GM23338 (cell line): ENCODE results near the gene VMAC. TPM values are rescaled to one million over a fixed set of nuclear protein-coding genes. Genes with fewer than 3 reads are reported as not detected.

Source experiments
- ATAC-seq: fragments of 200-7000 bp; cut with Tn5 transposase; 3 replicates; pipeline ENCODE4 v1.9.1; 2020
- DNase-seq: peaks from one replicate; pipeline ENCODE4 v3.0.0-alpha.2; 2015; ENCODE audit warnings: low spot score
- H2AFZ ChIP-seq: fragments of 200-600 bp; sonication (generic); 2 replicates; pipeline ENCODE4 v1.8.0; 2016; ENCODE audit warnings: antibody characterized with exemption, mild to moderate bottlenecking, moderate library complexity
- H3F3A ChIP-seq: fragments of 200-600 bp; sonication (generic); replicated peaks from 2 replicates; pipeline ENCODE4 v1.8.0; 2017; ENCODE audit warnings: antibody characterized with exemption, mixed run types, low read depth
- H3K27ac ChIP-seq: fragments of 200-600 bp; sonication (generic); 2 replicates; pipeline ENCODE4 v1.6.1; 2016; ENCODE audit warnings: low read depth
- H3K27me3 ChIP-seq: fragments of 200-600 bp; sonication (generic); 2 replicates; pipeline ENCODE4 v1.8.0; 2016; ENCODE audit warnings: mild to moderate bottlenecking, mixed run types, moderate library complexity; ENCODE audit not compliant: insufficient read depth
- H3K36me3 ChIP-seq: fragments of 200-600 bp; sonication (generic); 2 replicates; pipeline ENCODE4 v1.8.0; 2016; ENCODE audit warnings: mild to moderate bottlenecking; ENCODE audit not compliant: insufficient read depth
- H3K4me1 ChIP-seq: fragments of 200-600 bp; sonication (generic); 2 replicates; pipeline ENCODE4 v1.8.0; 2016; ENCODE audit warnings: mild to moderate bottlenecking, moderate library complexity; ENCODE audit not compliant: insufficient read depth
- H3K4me2 ChIP-seq: fragments of 200-600 bp; sonication (generic); 2 replicates; pipeline ENCODE4 v1.7.1; 2017; ENCODE audit warnings: mixed run types
- H3K4me3 ChIP-seq: fragments of 200-600 bp; sonication (generic); 2 replicates; pipeline ENCODE4 v1.6.1; 2016; ENCODE audit warnings: mixed run types
- H3K79me2 ChIP-seq: fragments of 200-600 bp; sonication (generic); replicated peaks from 2 replicates; pipeline ENCODE4 v1.8.0; 2017; ENCODE audit warnings: mild to moderate bottlenecking; ENCODE audit not compliant: insufficient read depth
- H3K9me2 ChIP-seq: fragments of 200-600 bp; sonication (generic); 2 replicates; pipeline ENCODE4 v1.8.0; 2017; ENCODE audit not compliant: insufficient read depth
- H4K20me1 ChIP-seq: fragments of 200-600 bp; sonication (generic); replicated peaks from 2 replicates; pipeline ENCODE4 v1.8.0; 2017; ENCODE audit warnings: mild to moderate bottlenecking; ENCODE audit not compliant: insufficient read depth
- H3K27ac Mint-ChIP-seq: 2 replicates; pipeline ENCODE4 v1.8.0; 2020; ENCODE audit warnings: inconsistent platforms, mild to moderate bottlenecking, moderate library complexity, mixed read lengths
- H3K27me3 Mint-ChIP-seq: 3 replicates; pipeline ENCODE4 v1.8.0; 2022; ENCODE audit warnings: low read depth, mild to moderate bottlenecking, moderate library complexity, mixed read lengths, inconsistent platforms; ENCODE audit not compliant: insufficient read depth, poor library complexity
- H3K36me3 Mint-ChIP-seq: 3 replicates; pipeline ENCODE4 v1.8.0; 2021; ENCODE audit warnings: low read depth, mild to moderate bottlenecking, inconsistent platforms, moderate library complexity, mixed read lengths
- H3K4me1 Mint-ChIP-seq: 3 replicates; pipeline ENCODE4 v1.8.0; 2020; ENCODE audit warnings: mild to moderate bottlenecking, inconsistent platforms, mixed read lengths
- H3K4me3 Mint-ChIP-seq: 3 replicates; pipeline ENCODE4 v1.8.0; 2021; ENCODE audit warnings: moderate library complexity, mild to moderate bottlenecking, inconsistent platforms, mixed read lengths
- H3K9me3 Mint-ChIP-seq: 3 replicates; pipeline ENCODE4 v1.8.0; 2020; ENCODE audit warnings: moderate library complexity, mild to moderate bottlenecking, inconsistent platforms, mixed read lengths
- ETS1 ChIP-seq: IDR thresholded peaks from 2 replicates; pipeline ENCODE4 v1.6.1; 2016; ENCODE audit warnings: antibody characterized with exemption
- NANOG ChIP-seq: IDR thresholded peaks from 2 replicates; pipeline ENCODE4 v1.6.1; 2016; ENCODE audit warnings: antibody characterized with exemption, borderline replicate concordance
- REST ChIP-seq: IDR thresholded peaks from one replicate; pipeline ENCODE4 v1.6.1; 2018; ENCODE audit warnings: antibody characterized with exemption; ENCODE audit not compliant: unreplicated experiment
- STAT1 ChIP-seq: IDR thresholded peaks from one replicate; pipeline ENCODE4 v1.6.1; 2016; ENCODE audit warnings: antibody characterized with exemption; ENCODE audit not compliant: unreplicated experiment
- ZNF114 ChIP-seq: fragments of 250-450 bp; sonication (Bioruptor Pico); IDR thresholded peaks from 2 replicates; pipeline ENCODE4 v1.5.0; 2020; ENCODE audit warnings: mild to moderate bottlenecking, moderate library complexity
- polyA plus RNA-seq: library from polyadenylated mRNA; unstranded; fragments of >200 nt; fragmentation: Nextera tagmentation; extraction: Ambion mirVana; gene quantifications from 2 replicates; pipeline ENCODE4 v1.2.1, GENCODE V29; 2016
- total RNA-seq: library from RNA; depleted of rRNA; stranded (reverse); fragments of >200 nt; shearing (Covaris generic); gene quantifications from 2 replicates; pipeline ENCODE4 v1.2.3, GENCODE V29; 2014

The VMAC gene
- total and polyA plus RNA-seq, 2 experiments from 2014 or later = 0.79 to 3.7 TPM

GRCh38 chr19:5923356-5923755 is 18.7 kb downstream of the VMAC start:
- no peaks in the 10 kb centered on the region for H3K27me3 ChIP-seq
- no peak overlapping the region for H2AFZ ChIP-seq
- Mint-ChIP-seq H3K36me3 (peaks cover 71% of the 10 kb centered on the region), H3K4me3 (no peak overlapping the region), H3K9me3 (no peaks in the 10 kb centered on the region), H3K27me3 (peaks cover 7% of the 10 kb centered on the region), H3K27ac (no peak overlapping the region), H3K4me1 (no peaks in the 10 kb centered on the region)
- no peaks in the 10 kb centered on the region for H3K4me1 ChIP-seq
- no peaks in the 10 kb centered on the region; the same call in 1 of the 2 replicates for H4K20me1 ChIP-seq
- H3K4me2 ChIP-seq = no peak overlapping the region
- H3K27ac ChIP-seq = no peak overlapping the region
- DNase-seq (no peak), ATAC-seq (no peak)
- no peak overlapping the region for H3K4me3 ChIP-seq
- H3K9me2 ChIP-seq = no peaks in the 10 kb centered on the region
- no peaks in the 10 kb centered on the region for H3K79me2 ChIP-seq
- no peaks in the 10 kb centered on the region for H3F3A ChIP-seq
- H3K36me3 ChIP-seq = peaks cover 21% of the 10 kb centered on the region
- no peak for TF ChIP-seq STAT1
- TF ChIP-seq REST = no peak
- no peak for TF ChIP-seq ZNF114 (CRISPR knock-in tag)
- no peak for TF ChIP-seq NANOG

GRCh38 chr19:5925830-5926427 is 21.3 kb downstream of the VMAC start:
- Histone ChIP-seq H3K36me3 (peaks cover 26% of the 10 kb centered on the region), H3K4me1 (no peaks in the 10 kb centered on the region), H3K4me2 (no peak overlapping the region), H2AFZ (no peak overlapping the region), H3K27me3 (no peaks in the 10 kb centered on the region), H3K9me2 (no peaks in the 10 kb centered on the region), H3K79me2 (no peaks in the 10 kb centered on the region), H3F3A (0 out of 2 replicates have a peak, but pooled peaks cover 3% of the 10 kb centered on the region), H4K20me1 (no peaks in the 10 kb centered on the region; the same call in 1 of the 2 replicates), H3K4me3 (no peak overlapping the region), H3K27ac (no peak overlapping the region)
- DNase-seq (no peak), ATAC-seq (no peak)
- no peak overlapping the region for H3K4me3 Mint-ChIP-seq
- TF ChIP-seq REST (no peak), ZNF114 (CRISPR knock-in tag) (no peak), ETS1 (no peak)
- H3K27me3 Mint-ChIP-seq = peaks cover 9% of the 10 kb centered on the region
- H3K27ac Mint-ChIP-seq = no peak overlapping the region
- no peaks in the 10 kb centered on the region for H3K9me3 Mint-ChIP-seq
- H3K4me1 Mint-ChIP-seq = no peaks in the 10 kb centered on the region
- peaks cover 78% of the 10 kb centered on the region for H3K36me3 Mint-ChIP-seq
